GM12878 (cell line): ENCODE data around the gene PHF3. TPM values are rescaled to one million over a fixed set of nuclear protein-coding genes. Genes with fewer than 3 reads are reported as not detected.

Experiments
- ATAC-seq: fragments of 200-7000 bp; cut with Tn5 transposase; 3 replicates; pipeline ENCODE4 v1.9.1; 2020; ENCODE audit warnings: mild to moderate bottlenecking, moderate library complexity
- BruUV-seq: library from RNA; stranded (reverse); fragments of 400-500 nt; replicated peaks from 2 replicates; lab custom pipeline; 2021; lab: Mats Ljungman, UMichigan
- CTCF ChIA-PET: fragments of 300-600 bp; sonication (Branson Sonifier 250); formaldehyde crosslinking; extraction: SDS; loops from one replicate; lab custom pipeline; 2021; ENCODE audit warnings: inconsistent platforms; lab: Yijun Ruan, JAX
- POLR2A ChIA-PET: fragments of 350-600 bp; formaldehyde crosslinking; extraction: SDS; loops from one replicate; lab custom pipeline; 2021; ENCODE audit warnings: inconsistent platforms; lab: Charles Lee
- RAD21 ChIA-PET: fragments of 300-600 bp; sonication (Branson Sonifier 250); formaldehyde crosslinking; loops from one replicate; lab custom pipeline; 2023; ENCODE audit warnings: antibody characterized with exemption; ENCODE audit not compliant: unreplicated experiment; lab: Charles Lee
- SMC1A ChIA-PET: fragments of 300-600 bp; sonication (Branson Sonifier 250); formaldehyde crosslinking; loops from one replicate; lab custom pipeline; 2023; ENCODE audit not compliant: unreplicated experiment, uncharacterized antibody; lab: Charles Lee
- DNase-seq: peaks from one replicate; pipeline ENCODE4 v3.0.0-alpha.2; 2011; ENCODE audit warnings: low read depth, low spot score
- FAIRE-seq: peaks from 3 replicates; lab custom pipeline; 2011; peaks lifted over from hg19 to GRCh38; lab: Jason Lieb, UNC
- H2AFZ ChIP-seq: 2 replicates; pipeline ENCODE4 v1.6.0; 2011; ENCODE audit warnings: low read depth, low read length, control low read depth; ENCODE audit not compliant: control insufficient read depth
- H3K27ac ChIP-seq: 2 replicates; pipeline ENCODE4 v1.5.1; 2011; ENCODE audit warnings: control low read depth; ENCODE audit not compliant: control insufficient read depth, insufficient read depth
- H3K27me3 ChIP-seq, 2 experiments: replicated peaks in 1 of 2; 2 replicates each; pipeline versions ENCODE4 v1.6.0 to v1.6.1; 2011; ENCODE audit warnings: low read length in 1 of 2; ENCODE audit not compliant: control insufficient read depth in 2 of 2, insufficient read depth in 2 of 2
- H3K36me3 ChIP-seq, 2 experiments: 2 replicates each; pipeline ENCODE4 v1.5.1; 2011; ENCODE audit warnings: low read length in 1 of 2; ENCODE audit not compliant: control insufficient read depth in 2 of 2, insufficient read depth in 2 of 2
- H3K4me1 ChIP-seq: 2 replicates; pipeline ENCODE4 v1.6.1; 2011; ENCODE audit warnings: mild to moderate bottlenecking, low read length, moderate library complexity, mixed read lengths; ENCODE audit not compliant: control insufficient read depth, insufficient read depth
- H3K4me2 ChIP-seq: 2 replicates; pipeline ENCODE4 v1.6.0; 2011; ENCODE audit warnings: control low read depth; ENCODE audit not compliant: control insufficient read depth, insufficient read depth
- H3K4me3 ChIP-seq: fragments of 200-600 bp; sonication (generic); 2 replicates; pipeline ENCODE4 v1.5.1; 2016
- H3K79me2 ChIP-seq: 2 replicates; pipeline ENCODE4 v1.6.0; 2011; ENCODE audit warnings: low read length; ENCODE audit not compliant: control insufficient read depth, insufficient read depth
- H3K9ac ChIP-seq: 2 replicates; pipeline ENCODE4 v1.8.0; 2011; ENCODE audit warnings: low read length, control low read depth, mixed read lengths; ENCODE audit not compliant: control insufficient read depth, insufficient read depth
- H3K9me3 ChIP-seq: replicated peaks from 3 replicates; pipeline ENCODE4 v1.5.1; 2011; ENCODE audit warnings: mild to moderate bottlenecking, low read length; ENCODE audit not compliant: control insufficient read depth, insufficient read depth
- H4K20me1 ChIP-seq: 2 replicates; pipeline ENCODE4 v1.6.0; 2011; ENCODE audit not compliant: control insufficient read depth, insufficient read depth
- BRCA1 ChIP-seq: IDR thresholded peaks from 2 replicates; pipeline ENCODE4 v1.6.1; 2011; ENCODE audit warnings: low read depth, low read length, improper control_type of control experiment
- CBFB ChIP-seq: IDR thresholded peaks from 2 replicates; pipeline ENCODE4 v1.6.1; 2016; ENCODE audit warnings: antibody characterized with exemption, low read depth
- CHD2 ChIP-seq: IDR thresholded peaks from 2 replicates; pipeline ENCODE4 v1.6.1; 2011; ENCODE audit warnings: low read depth, low read length, improper control_type of control experiment, borderline replicate concordance
- EP300 ChIP-seq, 2 experiments: fragments of 150-350 bp in 1 of 2; IDR thresholded peaks; 2 replicates each; pipeline ENCODE4 v1.6.1; 2011 to 2012; ENCODE audit warnings: low read depth in 2 of 2, low read length in 2 of 2, borderline replicate concordance in 1 of 2, improper control_type of control experiment in 1 of 2, inconsistent platforms in 1 of 2; ENCODE audit not compliant: control insufficient read depth in 1 of 2
- FOXK2 ChIP-seq: fragments of 450-650 bp; IDR thresholded peaks from 2 replicates; pipeline ENCODE4 v1.6.1; 2017; ENCODE audit warnings: mild to moderate bottlenecking, moderate library complexity
- GATAD2B ChIP-seq: fragments of 450-650 bp; conservative IDR thresholded peaks from 2 replicates; pipeline ENCODE4 v1.6.1; 2017; ENCODE audit warnings: low read depth, mild to moderate bottlenecking, moderate library complexity
- JUND ChIP-seq: IDR thresholded peaks from 2 replicates; pipeline ENCODE4 v1.6.1; 2012; ENCODE audit warnings: low read depth, mild to moderate bottlenecking, low read length, improper control_type of control experiment, moderate library complexity
- MXI1 ChIP-seq: fragments of 150-350 bp; IDR thresholded peaks from 2 replicates; pipeline ENCODE4 v1.6.1; 2011; ENCODE audit warnings: low read depth, mild to moderate bottlenecking, inconsistent platforms, low read length, improper control_type of control experiment
- SMC3 ChIP-seq: IDR thresholded peaks from 2 replicates; pipeline ENCODE4 v1.6.1; 2011; ENCODE audit warnings: low read length, improper control_type of control experiment, borderline replicate concordance
- SP1 ChIP-seq: IDR thresholded peaks from one replicate; pipeline ENCODE4 v1.6.1; 2011; ENCODE audit warnings: low read depth, low read length
- SREBF1 ChIP-seq: IDR thresholded peaks from 2 replicates; pipeline ENCODE4 v1.6.1; 2012; ENCODE audit warnings: mild to moderate bottlenecking, low read length
- WRNIP1 ChIP-seq: IDR thresholded peaks from 2 replicates; pipeline ENCODE4 v1.6.1; 2011; ENCODE audit warnings: low read depth, low read length, improper control_type of control experiment, borderline replicate concordance
- ZNF217 ChIP-seq: fragments of 450-650 bp; IDR thresholded peaks from 2 replicates; pipeline ENCODE4 v1.6.1; 2017; ENCODE audit warnings: antibody characterized with exemption, mild to moderate bottlenecking
- ZSCAN29 ChIP-seq: fragments of 450-650 bp; IDR thresholded peaks from 2 replicates; pipeline ENCODE4 v1.6.1; 2017; ENCODE audit warnings: mild to moderate bottlenecking, moderate library complexity
- WGBS: methylation state at CpG from one replicate; pipeline ENCODE4 v1.1.6; 2016; ENCODE audit warnings: low lambda C conversion rate; ENCODE audit not compliant: insufficient replicate concordance, insufficient coverage; ENCODE audit errors: missing lambda C conversion rate; 5-methylcytosine and 5-hydroxymethylcytosine counted together
- in situ Hi-C: fragments of 300-500 bp; cut with MboI; formaldehyde crosslinking; loops from 9 replicates; pipeline ENCODE4 v1.14.3; 2018; ENCODE audit warnings: mixed read lengths
- intact Hi-C: fragments of 100-400 bp; cut with micrococcal nuclease; formaldehyde crosslinking; loops from one replicate; pipeline ENCODE4 v1.14.2; 2022; ENCODE audit not compliant: unreplicated experiment
- polyA plus RNA-seq, 11 experiments: library from polyadenylated mRNA; depleted of rRNA in 4 of 11; unstranded in 6 of 11; stranded (reverse) in 5 of 11; fragments of >200 nt; fragmentation: Nextera tagmentation in 4 of 11; fragmentation: Illumina TruSeq in 1 of 11; extraction: Ambion mirVana in 4 of 11; extraction: Trizol in 1 of 11; gene quantifications; 1 replicate in 1 of 11; 2 replicates in 10 of 11; pipeline versions ENCODE4 v1.2.1 to v1.2.3, GENCODE V29; 2011 to 2016; ENCODE audit warnings: inconsistent platforms in 2 of 11, missing spikeins in 2 of 11, low read depth in 1 of 11
- total RNA-seq, 4 experiments: library from RNA; depleted of rRNA in 3 of 4; stranded (reverse); fragments of >200 nt in 3 of 4; fragmentation: Illumina TruSeq in 1 of 4; extraction: Trizol in 1 of 4; gene quantifications; 2 replicates each; pipeline versions ENCODE4 v1.2.1 to v1.2.3, GENCODE V29; 2013 to 2021
- TF ChIP-seq, protein P1 (sequence below), 3 experiments: IDR thresholded peaks in 2 of 3; conservative IDR thresholded peaks in 1 of 3; 2 replicates each; pipeline ENCODE4 v1.5.1; 2011; ENCODE audit warnings: low read depth in 3 of 3, low read length in 3 of 3, mild to moderate bottlenecking in 3 of 3, control low read depth in 2 of 3, moderate library complexity in 2 of 3, inconsistent platforms in 1 of 3, mixed read lengths in 1 of 3; ENCODE audit not compliant: control insufficient read depth in 2 of 3, insufficient read depth in 1 of 3; ENCODE audit errors: extremely low read depth in 1 of 3

Gene PHF3
- total and polyA plus RNA-seq, 10 of the 15 experiments (the other 5 are each of a cell fraction or from before 2014, with no cell fraction given) = 8.3 to 61.5 (median 26.6) TPM

DNA sequence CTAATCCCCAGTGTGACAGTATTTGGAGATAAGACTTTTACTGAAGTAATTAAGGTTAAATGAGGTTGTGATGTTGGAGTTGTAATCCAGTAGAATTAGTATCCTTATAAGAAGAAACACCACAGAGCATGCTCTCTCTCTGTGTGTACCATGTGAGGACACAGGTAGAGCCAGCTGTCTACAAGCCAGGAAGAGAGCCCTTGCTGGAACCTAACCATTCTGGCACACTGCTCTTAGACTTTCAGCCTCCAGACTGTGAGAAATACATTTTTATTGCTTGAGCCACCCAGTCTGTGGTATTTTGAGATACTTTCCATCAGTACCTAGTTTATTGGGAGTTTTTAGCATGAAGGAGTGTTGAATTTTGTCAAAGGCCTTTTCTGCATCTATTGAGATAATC is 110.2 kb downstream of the PHF3 start:
- Histone ChIP-seq H3K27ac (no peak overlapping the region), H3K79me2 (no peaks in the 10 kb centered on the region), H3K4me2 (no peak overlapping the region), H4K20me1 (no peaks in the 10 kb centered on the region), H3K9me3 (no peaks in the 10 kb centered on the region), H3K9ac (no peak overlapping the region), H2AFZ (no peak overlapping the region), H3K27me3 (no peaks in the 10 kb centered on the region), H3K4me3 (no peak overlapping the region), H3K4me1 (no peaks in the 10 kb centered on the region), H3K36me3 (no peaks in the 10 kb centered on the region)
- DNase-seq = no peak
- in situ Hi-C loops = no loop called here
- intact Hi-C loops = no loop called here
- no peak for ATAC-seq
- BruUV-seq = no TSS peak
- POLR2A ChIA-PET = no interaction called here
- SMC1A ChIA-PET = interaction anchor here (0.5 kb wide), 1 partner anchor 15 kb away, joined by 4 read pairs; no protein-coding TSS in a partner anchor
- CTCF ChIA-PET = no interaction called here
- TF ChIP-seq ZSCAN29 = no peak
- no peak for TF ChIP-seq SREBF1
- no peak for TF ChIP-seq FOXK2
- TF ChIP-seq MXI1 = no peak
- RAD21 ChIA-PET = no interaction called here
- FAIRE-seq = no peak

DNA sequence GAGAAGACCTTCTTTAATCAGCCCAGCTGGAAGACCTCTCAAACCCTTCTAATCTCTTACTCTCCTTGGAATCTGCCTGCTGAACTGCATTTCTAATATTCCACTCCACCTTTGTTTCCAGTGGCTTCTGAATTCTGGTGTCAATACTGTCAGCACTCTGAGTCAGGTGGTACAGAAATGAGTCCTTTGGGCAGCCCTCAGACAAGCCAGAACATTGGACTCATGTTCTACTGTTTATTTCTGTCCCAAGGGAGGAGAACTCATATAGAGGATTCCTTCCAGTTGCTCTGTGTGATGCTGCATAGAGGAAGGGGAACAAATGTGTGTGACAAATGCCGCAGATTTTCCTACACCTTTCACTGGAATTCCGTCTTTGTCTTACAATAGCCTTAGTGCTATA is 114.8 kb downstream of the PHF3 start:
- Histone ChIP-seq H3K79me2 (no peaks in the 10 kb centered on the region), H2AFZ (no peak overlapping the region), H3K27me3 (no peaks in the 10 kb centered on the region), H3K9ac (no peak overlapping the region), H3K4me3 (no peak overlapping the region), H3K36me3 (no peaks in the 10 kb centered on the region), H4K20me1 (no peaks in the 10 kb centered on the region), H3K4me1 (no peaks in the 10 kb centered on the region), H3K9me3 (no peaks in the 10 kb centered on the region; the same call in 2 of the 3 replicates), H3K27ac (no peak overlapping the region), H3K4me2 (no peak overlapping the region)
- BruUV-seq = no TSS peak
- ChIA-PET SMC1A (interaction anchor here (0.5 to 1.4 kb wide), 4 partner anchors 12 to 443 kb away, joined by 3 to 4 read pairs (median 4); no protein-coding TSS in a partner anchor), POLR2A (no interaction called here), CTCF (interaction anchor here (3.2 kb wide), 1 partner anchor 152 kb away, joined by 10 read pairs; no protein-coding TSS in a partner anchor), RAD21 (no interaction called here)
- intact Hi-C loops = no loop called here
- FAIRE-seq (no peak), ATAC-seq (no peak), DNase-seq (no peak)
- 93% methylated on average over 2 of the region's 2 CpGs for WGBS
- in situ Hi-C loops = no loop called here
- TF ChIP-seq ZNF217 (no peak), GATAD2B (no peak), SMC3 (no peak), SP1 (no peak), CBFB (no peak), JUND (no peak), CHD2 (no peak), WRNIP1 (no peak), EP300 (IDR thresholded peaks at IDR 0.05; ENCODE audit: borderline replicate concordance in 1 of 2, control insufficient read depth in 1 of 2, low read depth in 2 of 2, low read length in 2 of 2) (no peak), BRCA1 (no peak)
- TF ChIP-seq, protein P1, sequence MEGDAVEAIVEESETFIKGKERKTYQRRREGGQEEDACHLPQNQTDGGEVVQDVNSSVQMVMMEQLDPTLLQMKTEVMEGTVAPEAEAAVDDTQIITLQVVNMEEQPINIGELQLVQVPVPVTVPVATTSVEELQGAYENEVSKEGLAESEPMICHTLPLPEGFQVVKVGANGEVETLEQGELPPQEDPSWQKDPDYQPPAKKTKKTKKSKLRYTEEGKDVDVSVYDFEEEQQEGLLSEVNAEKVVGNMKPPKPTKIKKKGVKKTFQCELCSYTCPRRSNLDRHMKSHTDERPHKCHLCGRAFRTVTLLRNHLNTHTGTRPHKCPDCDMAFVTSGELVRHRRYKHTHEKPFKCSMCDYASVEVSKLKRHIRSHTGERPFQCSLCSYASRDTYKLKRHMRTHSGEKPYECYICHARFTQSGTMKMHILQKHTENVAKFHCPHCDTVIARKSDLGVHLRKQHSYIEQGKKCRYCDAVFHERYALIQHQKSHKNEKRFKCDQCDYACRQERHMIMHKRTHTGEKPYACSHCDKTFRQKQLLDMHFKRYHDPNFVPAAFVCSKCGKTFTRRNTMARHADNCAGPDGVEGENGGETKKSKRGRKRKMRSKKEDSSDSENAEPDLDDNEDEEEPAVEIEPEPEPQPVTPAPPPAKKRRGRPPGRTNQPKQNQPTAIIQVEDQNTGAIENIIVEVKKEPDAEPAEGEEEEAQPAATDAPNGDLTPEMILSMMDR (IDR thresholded peaks at IDR 0.05 in 2 of 3, conservative IDR thresholded peaks at IDR 0.05 in 1 of 3; ENCODE audit: control insufficient read depth in 2 of 3, extremely low read depth in 1 of 3, insufficient read depth in 1 of 3, low read depth in 3 of 3, low read length in 3 of 3) = no peak
